Osteoblast (primary cell): ENCODE measurements around the gene NTM. TPM values are rescaled to one million over a fixed set of nuclear protein-coding genes. Genes with fewer than 3 reads are reported as not detected.

ENCODE experiments used
- DNase-seq: peaks from one replicate; pipeline ENCODE4 v3.0.0; 2011; ENCODE audit warnings: low spot score, mixed read lengths; ENCODE audit not compliant: insufficient read length; ENCODE audit errors: missing footprints
- H2AFZ ChIP-seq: 2 replicates; pipeline ENCODE4 v1.6.0; 2011; ENCODE audit warnings: mild to moderate bottlenecking, low read length
- H3K27ac ChIP-seq: 2 replicates; pipeline ENCODE4 v1.5.1; 2011; ENCODE audit warnings: mild to moderate bottlenecking, low read depth, low read length, moderate library complexity
- H3K27me3 ChIP-seq: 2 replicates; pipeline ENCODE4 v1.6.0; 2012; ENCODE audit warnings: mild to moderate bottlenecking, control low read depth, inconsistent platforms, low read length, moderate library complexity; ENCODE audit not compliant: insufficient read depth
- H3K36me3 ChIP-seq: 2 replicates; pipeline ENCODE4 v1.5.1; 2011; ENCODE audit warnings: mild to moderate bottlenecking, low read length, control low read depth, moderate library complexity; ENCODE audit not compliant: insufficient read depth
- H3K4me1 ChIP-seq: 2 replicates; pipeline ENCODE4 v1.5.1; 2011; ENCODE audit warnings: mild to moderate bottlenecking, low read length, control low read depth, moderate library complexity; ENCODE audit not compliant: insufficient read depth
- H3K4me2 ChIP-seq: 2 replicates; pipeline ENCODE4 v1.6.0; 2011; ENCODE audit warnings: mild to moderate bottlenecking, low read length; ENCODE audit not compliant: insufficient read depth
- H3K4me3 ChIP-seq: fragments of 200-600 bp; sonication (generic); 3 replicates; pipeline ENCODE4 v1.5.1; 2012; ENCODE audit warnings: mild to moderate bottlenecking, low read length, inconsistent platforms; ENCODE audit not compliant: insufficient read depth
- H3K79me2 ChIP-seq: 2 replicates; pipeline ENCODE4 v1.6.0; 2012; ENCODE audit warnings: mild to moderate bottlenecking, low read length, control low read depth, inconsistent platforms; ENCODE audit not compliant: insufficient read depth
- H3K9me3 ChIP-seq: 2 replicates; pipeline ENCODE4 v1.5.1; 2011; ENCODE audit warnings: low read depth, low read length, control low read depth
- H4K20me1 ChIP-seq: 2 replicates; pipeline ENCODE4 v1.6.0; 2012; ENCODE audit warnings: mild to moderate bottlenecking, low read length, control low read depth; ENCODE audit not compliant: insufficient read depth
- total RNA-seq: library from RNA; depleted of rRNA; stranded (reverse); fragments of >200 nt; gene quantifications from 2 replicates; pipeline ENCODE4 v1.2.3, GENCODE V29; 2012
- TF ChIP-seq, protein P1 (sequence below): IDR thresholded peaks from 2 replicates; pipeline ENCODE4 v1.5.1; 2011; ENCODE audit warnings: mild to moderate bottlenecking, low read depth, low read length, moderate library complexity; ENCODE audit errors: extremely low read depth

NTM gene
- total RNA-seq, 1 donor: 48.1 TPM

DNA sequence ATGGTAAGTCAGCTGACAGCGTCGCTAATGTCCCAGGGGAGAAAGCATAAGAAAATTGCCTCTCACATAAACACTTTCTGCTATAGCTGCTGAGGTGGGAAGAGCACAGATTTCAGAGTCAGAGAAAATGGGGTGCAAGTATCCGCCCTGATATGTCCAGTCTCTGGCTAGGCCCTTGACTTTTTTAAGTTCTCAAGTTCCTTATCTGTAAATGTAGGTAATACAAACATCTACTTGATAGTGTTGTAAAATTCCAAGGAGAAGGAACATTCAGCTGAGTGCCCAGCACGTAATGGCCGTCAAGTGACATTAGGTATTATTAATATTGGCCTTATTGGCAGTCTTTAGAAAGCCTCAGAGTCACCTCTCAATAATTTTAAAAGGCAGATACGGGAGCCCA lies 143.6 kb downstream of the NTM start:
- Histone ChIP-seq H3K36me3 (no peaks in the 10 kb centered on the region), H4K20me1 (no peaks in the 10 kb centered on the region), H3K27me3 (no peaks in the 10 kb centered on the region), H2AFZ (no peak overlapping the region), H3K4me1 (no peaks in the 10 kb centered on the region), H3K79me2 (no peaks in the 10 kb centered on the region), H3K27ac (no peak overlapping the region), H3K4me2 (no peak overlapping the region), H3K4me3 (no peak overlapping the region), H3K9me3 (no peaks in the 10 kb centered on the region)
- no peak for DNase-seq
- TF ChIP-seq, protein P1, sequence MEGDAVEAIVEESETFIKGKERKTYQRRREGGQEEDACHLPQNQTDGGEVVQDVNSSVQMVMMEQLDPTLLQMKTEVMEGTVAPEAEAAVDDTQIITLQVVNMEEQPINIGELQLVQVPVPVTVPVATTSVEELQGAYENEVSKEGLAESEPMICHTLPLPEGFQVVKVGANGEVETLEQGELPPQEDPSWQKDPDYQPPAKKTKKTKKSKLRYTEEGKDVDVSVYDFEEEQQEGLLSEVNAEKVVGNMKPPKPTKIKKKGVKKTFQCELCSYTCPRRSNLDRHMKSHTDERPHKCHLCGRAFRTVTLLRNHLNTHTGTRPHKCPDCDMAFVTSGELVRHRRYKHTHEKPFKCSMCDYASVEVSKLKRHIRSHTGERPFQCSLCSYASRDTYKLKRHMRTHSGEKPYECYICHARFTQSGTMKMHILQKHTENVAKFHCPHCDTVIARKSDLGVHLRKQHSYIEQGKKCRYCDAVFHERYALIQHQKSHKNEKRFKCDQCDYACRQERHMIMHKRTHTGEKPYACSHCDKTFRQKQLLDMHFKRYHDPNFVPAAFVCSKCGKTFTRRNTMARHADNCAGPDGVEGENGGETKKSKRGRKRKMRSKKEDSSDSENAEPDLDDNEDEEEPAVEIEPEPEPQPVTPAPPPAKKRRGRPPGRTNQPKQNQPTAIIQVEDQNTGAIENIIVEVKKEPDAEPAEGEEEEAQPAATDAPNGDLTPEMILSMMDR: no peak

DNA sequence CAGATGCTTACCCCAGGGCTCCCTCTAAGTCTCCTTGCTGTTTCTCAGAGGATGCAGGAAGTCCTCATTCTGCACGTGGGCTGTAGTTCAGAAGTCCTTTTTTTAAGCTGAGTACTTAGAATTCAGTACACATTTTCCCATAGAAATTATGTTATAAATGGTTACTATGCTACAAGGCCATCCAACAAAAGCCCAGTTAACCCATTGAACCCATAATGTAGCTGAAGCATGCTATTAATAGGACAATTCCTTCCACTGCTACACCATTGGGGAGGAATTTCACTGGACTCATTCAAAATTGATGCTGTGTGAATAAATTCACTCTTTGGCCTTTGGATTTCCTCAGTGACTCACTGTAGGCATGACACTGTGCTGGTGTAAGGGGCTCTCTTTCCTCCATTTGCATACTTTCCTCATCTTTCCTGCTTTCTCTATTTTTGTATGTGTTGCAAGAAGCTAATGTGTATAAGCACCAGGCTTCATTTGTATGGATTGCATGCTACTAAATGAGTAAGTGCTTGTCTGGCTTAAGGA lies 148.0 kb downstream of the NTM start:
- Histone ChIP-seq H4K20me1 (no peaks in the 10 kb centered on the region), H3K4me3 (no peak overlapping the region), H3K27ac (no peak overlapping the region), H3K79me2 (no peaks in the 10 kb centered on the region), H3K9me3 (no peaks in the 10 kb centered on the region), H3K36me3 (no peaks in the 10 kb centered on the region), H2AFZ (no peak overlapping the region), H3K27me3 (peaks cover 3% of the 10 kb centered on the region), H3K4me1 (no peaks in the 10 kb centered on the region), H3K4me2 (no peak overlapping the region)
- TF ChIP-seq, protein P1: no peak
- no peak for DNase-seq

DNA sequence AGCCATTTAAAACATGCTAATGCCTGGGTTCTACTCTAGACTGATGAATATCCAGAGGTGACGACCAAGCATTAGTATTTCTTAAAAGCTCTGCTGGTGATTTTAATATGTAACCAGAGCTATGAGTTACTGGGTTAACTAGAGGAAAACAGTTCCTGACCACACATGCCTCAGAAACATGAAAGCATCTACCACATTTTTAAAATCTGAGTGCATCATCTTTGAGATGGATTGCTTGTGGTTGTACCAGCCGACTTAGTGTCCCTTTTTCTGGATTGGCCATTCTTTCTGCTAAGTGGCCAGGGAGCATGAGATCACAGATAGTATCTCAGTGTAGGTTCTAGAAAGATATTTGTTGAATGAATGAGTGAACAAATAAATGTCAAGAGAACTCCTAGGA lies 152.4 kb downstream of the NTM start:
- Histone ChIP-seq H3K36me3 (no peaks in the 10 kb centered on the region), H3K9me3 (no peaks in the 10 kb centered on the region), H4K20me1 (no peaks in the 10 kb centered on the region), H3K27me3 (peaks cover 3% of the 10 kb centered on the region), H3K27ac (no peak overlapping the region), H3K4me2 (no peak overlapping the region), H3K4me1 (no peaks in the 10 kb centered on the region), H3K4me3 (no peak overlapping the region), H2AFZ (no peak overlapping the region), H3K79me2 (no peaks in the 10 kb centered on the region)
- TF ChIP-seq, protein P1: no peak
- no peak for DNase-seq

DNA sequence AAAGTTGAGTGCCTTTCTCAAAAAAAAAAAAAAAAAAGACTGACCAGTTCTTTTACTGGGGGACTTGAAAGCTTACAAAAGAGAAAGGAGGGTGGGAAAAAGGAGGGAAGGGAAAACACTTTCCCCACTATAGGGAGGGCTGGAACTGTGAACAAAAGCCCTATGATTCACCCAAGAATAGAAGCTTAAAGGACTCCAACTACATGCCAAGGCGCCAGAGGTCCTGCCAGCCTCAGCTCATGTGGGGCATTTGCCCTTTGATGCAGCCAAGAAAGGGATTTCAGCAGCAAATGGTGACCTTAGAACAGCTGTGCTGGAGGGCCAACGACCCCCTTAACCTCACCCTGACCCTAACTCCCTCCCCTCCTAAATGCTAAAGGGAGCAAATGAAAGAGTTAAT lies 160.0 kb downstream of the NTM start:
- no peaks in the 10 kb centered on the region for H3K4me1 ChIP-seq
- H3K4me3 ChIP-seq: no peak overlapping the region
- no peaks in the 10 kb centered on the region for H4K20me1 ChIP-seq
- no peak overlapping the region for H3K4me2 ChIP-seq
- no peak for DNase-seq
- H3K36me3 ChIP-seq: no peaks in the 10 kb centered on the region
- H2AFZ ChIP-seq: no peak overlapping the region
- no peaks in the 10 kb centered on the region for H3K79me2 ChIP-seq
- peaks cover 3% of the 10 kb centered on the region for H3K27me3 ChIP-seq
- no peak overlapping the region for H3K27ac ChIP-seq
- TF ChIP-seq, protein P1: no peak
- H3K9me3 ChIP-seq: no peaks in the 10 kb centered on the region
